GF-D8 (cell line): ENCODE measurements around the gene KTN1.

Experiments
- DNase-seq: peaks from one replicate; lab custom pipeline; 2025; lab: John Stamatoyannopoulos, UW

KTN1 gene

DNA sequence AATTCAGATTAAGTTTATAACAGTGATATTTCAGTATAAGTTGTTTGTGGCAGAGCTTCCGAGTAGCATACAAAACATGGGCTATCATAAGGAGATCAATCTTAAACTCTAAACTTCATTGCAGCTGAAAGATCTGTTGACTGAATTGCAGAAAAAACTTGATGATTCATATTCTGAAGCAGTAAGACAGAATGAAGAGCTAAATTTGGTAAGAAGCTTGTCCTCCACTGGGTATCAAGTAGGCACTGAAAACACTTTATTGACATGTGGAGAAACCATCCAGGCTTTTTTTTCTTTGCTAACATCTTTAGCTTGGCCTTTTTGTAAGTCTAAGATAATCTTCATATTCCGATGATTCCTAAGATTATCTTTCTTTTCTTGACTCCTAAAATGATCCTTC, 93.0 kb downstream of the KTN1 start:
- no peak for DNase-seq

DNA sequence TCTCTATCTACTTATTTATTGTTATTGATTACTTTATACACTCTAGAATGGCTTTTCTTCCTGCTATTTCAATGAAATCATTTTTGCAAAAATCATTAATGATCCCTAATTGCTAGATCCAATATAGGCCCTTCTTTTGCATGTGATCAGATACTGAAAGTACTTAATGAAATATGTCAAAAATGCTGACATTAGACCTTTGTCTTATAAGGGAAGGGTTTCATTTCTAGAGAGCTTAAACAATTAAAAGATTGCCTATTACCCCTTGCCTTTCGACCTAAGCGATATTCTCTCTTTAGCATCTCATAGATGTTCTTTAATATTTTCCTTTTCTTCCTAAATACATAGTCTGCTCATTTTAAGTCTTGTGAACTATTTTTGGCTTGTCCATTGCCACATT, 101.1 kb downstream of the KTN1 start:
- DNase-seq, result no peak

- DNase-seq, result no peak
Observed at GRCh38 chr14:55684956-55685584, 105.1 kb downstream of the KTN1 start.

- no peak for DNase-seq
Observed at GRCh38 chr14:55686713-55687112, 106.7 kb downstream of the KTN1 start.

- DNase-seq, result no peak
Observed at GRCh38 chr14:55688566-55688965, 108.6 kb downstream of the KTN1 start.

- no peak for DNase-seq
Observed at GRCh38 chr14:55689981-55690871, 110.2 kb downstream of the KTN1 start.

GRCh38 chr14:55691659-55692058, 111.7 kb downstream of the KTN1 start:
- DNase-seq, result no peak

DNA sequence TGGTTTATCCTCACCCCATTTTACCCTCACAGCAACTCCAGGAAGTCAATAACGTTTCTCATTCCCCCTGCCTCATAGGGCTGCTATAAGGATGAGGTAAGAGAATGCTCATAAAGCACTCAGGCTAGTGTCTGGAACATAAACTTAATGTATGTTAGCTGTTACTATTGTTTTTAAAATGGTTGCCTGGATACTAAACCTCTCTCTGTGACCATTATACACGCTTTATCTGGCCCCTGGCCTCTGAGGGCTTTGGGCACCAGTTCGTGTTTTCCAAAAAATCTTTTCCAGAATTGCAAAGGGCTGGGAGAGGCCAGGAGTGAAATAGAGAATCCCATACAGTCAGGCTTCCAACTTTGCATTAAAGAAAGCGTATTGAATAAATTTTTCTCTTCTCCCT, 113.9 kb downstream of the KTN1 start:
- no peak for DNase-seq

GRCh38 chr14:55697414-55697861, 117.4 kb downstream of the KTN1 start:
- no peak for DNase-seq

DNA sequence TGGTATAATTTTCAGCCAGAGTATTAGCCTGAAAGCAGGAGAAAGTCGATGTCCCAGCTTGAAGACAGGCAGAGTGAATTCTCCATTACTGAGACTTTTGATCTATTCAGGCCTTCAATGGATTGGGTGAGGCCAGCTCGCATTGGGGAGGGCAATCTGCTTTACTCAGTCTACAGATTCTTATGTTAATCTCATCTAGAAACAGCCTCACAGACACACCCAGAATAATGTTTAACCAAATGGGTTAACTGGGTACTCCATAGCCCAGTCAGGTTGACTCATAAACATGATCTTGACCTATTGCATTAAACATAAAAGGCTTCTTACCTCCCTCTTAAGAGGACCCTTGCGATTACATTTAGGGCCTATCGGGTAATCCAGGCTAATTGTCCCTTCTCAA, 118.0 kb downstream of the KTN1 start:
- DNase-seq, result no peak

DNA sequence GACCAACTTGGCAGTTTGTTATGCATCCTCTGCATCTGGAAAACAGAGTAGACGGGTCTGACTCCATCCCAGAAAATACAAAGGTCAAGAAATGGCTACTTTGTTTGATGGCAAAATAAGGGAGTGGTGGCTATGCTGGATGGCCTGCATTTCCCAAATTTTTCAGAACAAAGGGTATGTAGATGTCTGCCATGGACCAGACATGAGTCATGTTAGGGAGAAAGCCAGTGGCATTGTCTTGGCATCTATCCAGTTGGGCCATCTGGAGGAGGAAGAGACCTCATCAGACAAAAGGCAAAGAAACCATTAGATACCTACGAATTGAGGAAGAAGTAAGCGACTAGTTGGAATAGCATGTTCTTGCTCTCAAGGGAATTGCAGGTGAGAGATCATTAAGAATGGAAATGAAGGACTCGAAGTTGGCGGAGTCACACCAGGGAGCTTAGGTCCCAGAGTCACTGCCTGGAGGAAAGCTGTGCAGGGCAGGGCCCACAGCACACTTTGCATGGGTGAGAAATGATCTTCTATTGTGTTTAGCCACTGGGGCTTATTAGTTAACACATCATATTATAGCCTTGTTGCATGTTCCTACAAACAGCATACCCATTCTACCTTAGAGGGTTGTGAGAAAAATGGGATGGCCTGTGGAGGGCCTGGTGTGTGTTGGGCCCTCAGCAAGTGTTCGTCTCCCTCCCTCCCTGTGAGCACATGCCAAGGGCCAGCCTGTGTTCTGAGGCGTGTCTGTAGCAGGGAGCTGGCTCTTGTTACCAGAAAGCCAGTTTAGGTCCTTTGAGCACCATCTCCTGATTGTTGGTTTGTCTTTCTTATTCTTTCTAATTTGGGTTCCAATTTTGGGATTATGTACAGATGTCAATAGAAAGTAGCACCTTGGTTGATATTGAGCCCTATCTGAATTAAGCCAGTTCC, 119.4 kb downstream of the KTN1 start:
- DNase-seq, result no peak

DNA sequence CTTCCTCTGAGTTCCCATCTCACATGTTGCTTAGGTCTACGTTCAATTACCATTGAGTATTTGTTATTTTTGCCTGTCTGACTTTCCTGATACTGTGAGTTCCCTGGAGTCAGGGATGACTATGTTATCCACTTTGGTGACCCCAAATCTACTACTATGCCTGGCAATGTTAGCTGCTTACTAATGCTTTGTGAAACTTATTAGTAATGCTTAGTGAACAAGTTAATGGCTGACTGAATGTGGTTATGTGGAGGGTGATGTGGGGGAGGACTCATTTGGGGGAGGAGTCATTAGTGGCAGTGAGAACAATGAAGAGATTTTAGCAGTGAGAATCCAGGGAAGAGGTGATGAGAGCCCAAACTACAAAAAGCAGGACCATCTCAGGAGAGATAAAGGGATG, 121.6 kb downstream of the KTN1 start:
- DNase-seq, result no peak

DNA sequence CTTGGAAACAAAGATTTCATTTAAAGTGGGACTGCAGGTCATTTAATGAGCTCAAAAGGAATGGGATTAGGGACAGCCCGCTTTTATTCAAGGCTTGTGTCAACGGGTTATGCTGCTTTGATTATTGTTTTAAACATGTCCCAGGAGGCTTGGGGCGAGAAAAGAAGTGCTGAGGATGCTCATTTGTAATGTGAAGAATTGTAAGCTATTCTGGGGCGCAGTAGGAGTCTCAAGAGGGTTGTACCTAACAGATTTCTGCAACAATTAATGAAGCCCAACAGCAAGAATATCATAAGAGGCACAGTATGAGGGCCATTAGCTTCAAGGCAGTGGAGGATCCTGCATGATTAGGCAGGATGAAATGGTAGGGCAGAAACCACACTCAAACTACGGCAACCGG, 122.5 kb downstream of the KTN1 start:
- no peak for DNase-seq

- DNase-seq, result no peak
Observed at GRCh38 chr14:55704654-55705053, 124.6 kb downstream of the KTN1 start.

DNA sequence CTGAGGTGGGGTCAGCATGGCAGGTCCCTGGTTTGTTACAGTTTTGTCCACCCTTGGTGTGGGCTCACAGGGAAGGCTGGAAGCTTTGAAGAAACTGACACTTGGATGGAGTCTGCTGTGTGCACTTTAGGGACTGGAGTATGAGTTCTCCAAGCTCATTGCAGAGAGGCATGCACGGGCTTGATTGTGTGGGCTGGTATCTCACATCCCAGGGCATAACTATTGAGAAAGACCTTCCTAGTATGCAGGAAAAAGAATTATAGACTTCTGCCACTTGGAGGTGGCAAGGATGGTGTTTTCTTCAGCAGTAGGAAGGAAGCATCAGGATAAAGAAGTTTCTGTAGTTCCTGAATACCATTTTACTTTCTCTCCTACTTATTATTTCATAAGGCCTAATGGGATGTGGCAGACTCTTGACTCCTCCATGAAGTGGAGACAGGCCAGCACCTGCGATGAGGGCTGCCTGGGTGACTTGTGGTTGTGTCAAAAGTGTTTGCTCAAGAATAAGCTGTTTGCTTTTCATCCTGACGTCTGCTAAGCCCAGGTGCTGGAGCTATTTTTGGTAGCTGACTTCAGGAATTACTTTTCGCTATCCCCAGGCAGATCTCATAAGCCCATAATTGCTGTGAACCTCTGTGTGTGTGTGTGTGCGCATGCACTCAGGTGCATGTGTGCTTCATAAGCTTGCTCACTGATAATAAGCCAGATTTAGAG, 125.8 kb downstream of the KTN1 start:
- DNase-seq, result peak; percentile 22

DNA sequence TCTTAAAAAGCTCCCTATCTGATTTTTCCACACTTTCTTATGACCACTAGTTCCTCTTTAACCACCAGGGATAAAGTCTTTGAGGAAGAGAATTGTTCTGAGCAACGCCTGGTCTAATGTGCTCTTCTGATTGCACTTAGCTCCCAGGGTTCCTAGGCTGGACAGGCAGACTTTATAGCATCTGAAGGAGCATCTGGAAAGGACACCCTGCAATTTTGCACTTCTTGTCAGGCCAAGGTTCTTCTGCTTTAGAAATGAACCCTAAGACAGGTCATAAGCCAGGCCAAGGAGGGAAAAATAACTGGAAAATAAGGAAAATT, 126.3 kb downstream of the KTN1 start:
- no peak for DNase-seq

DNA sequence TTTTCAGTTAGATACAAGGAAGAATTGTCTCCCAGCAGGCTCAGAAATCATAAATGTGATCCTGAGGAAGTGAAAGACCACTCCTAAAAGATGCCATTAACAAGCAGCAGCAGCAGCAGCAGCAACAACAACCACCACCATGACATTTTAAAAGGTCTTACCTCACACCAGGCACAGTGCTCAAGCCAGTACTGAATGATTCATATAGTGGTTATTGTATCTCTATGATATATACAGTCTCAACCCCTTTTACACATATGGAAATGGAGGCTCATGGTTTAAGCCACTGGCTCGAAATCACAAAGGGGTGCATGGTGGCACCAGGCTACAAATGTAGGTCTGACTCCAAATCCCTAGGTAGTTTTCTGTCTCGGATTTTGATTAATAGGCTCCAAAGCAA, 126.9 kb downstream of the KTN1 start:
- no peak for DNase-seq

- DNase-seq, result no peak
Observed at GRCh38 chr14:55707365-55707804, 127.4 kb downstream of the KTN1 start.

DNA sequence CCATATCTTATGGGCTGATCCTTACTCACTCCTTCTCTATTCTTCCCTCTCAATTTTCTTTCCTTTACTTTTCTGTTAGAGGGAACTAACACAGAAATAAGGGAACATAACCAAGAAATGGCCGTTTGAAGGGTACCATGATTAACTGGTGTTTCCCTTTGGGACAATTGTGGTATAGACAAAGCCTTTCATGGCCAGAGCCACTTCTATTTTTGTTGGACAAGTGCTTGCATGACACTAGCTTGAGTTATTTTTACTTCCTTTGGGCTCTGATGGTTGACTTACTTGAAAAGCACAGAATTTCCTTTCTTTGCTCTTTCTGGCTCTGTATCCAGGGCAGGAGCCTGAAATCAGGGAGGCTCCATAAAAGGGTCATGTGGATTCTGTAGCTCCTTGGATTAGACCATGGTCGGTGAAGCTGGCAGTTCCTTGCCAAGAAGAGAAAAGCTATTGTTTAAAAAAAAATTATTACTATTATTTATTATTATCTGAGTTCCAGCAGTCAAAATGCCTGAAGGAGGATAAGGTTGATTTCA, 130.6 kb downstream of the KTN1 start:
- DNase-seq, result no peak

DNA sequence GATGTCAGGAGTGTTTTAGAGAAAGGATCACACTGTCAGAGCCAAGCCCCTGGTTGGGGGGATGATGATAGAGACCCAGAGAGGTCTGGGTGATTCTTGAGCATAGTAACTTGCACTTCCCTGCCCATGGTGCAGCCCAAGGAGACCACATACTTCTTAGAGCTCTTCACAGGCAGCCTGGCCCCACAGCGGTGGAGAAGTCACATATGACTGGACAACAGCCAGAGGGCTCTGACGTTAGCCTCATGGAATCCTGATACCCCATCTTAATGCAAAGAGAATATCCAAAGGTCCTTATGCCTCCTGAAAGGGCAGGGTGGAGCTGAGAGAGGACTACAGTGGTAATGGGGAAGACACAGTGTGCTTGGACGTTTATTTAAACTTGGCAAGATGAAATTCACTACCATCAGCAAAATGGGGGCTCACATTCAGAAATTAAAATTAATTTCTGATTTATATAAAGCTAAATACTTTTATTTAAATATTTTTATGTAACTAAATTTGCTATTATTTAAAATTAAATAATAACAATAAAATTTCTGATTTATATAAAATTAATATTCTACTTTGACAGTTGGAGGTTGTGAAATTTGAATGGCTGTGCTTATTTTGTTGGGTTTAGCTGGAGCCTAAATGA, 131.3 kb downstream of the KTN1 start:
- DNase-seq, result no peak

DNA sequence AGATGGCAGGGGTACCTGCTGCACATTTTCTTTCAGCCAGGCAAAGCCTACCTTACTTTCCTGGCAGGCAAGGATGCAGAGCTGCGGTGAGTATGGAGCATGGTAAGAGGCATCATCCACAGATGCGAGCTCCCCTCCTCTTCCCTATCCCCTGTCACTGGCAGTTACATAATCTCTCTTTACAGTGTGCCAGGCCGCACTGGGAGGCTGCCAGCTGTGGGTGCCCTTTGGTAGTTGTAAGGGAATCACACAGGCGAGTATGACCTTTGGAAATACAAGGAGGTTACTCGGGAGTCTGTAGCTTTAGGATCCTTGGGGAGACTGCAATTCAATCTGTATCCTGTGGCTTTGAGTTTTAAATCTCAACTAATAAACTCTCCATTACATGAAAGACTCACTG, 132.5 kb downstream of the KTN1 start:
- DNase-seq, result no peak
